GM19099 (cell line): ENCODE results near the gene FCSK.

Experiments used
- POLR2A ChIP-seq: IDR thresholded peaks from 3 replicates; pipeline ENCODE4 v1.6.1; 2011; ENCODE audit warnings: low read depth; ENCODE audit not compliant: insufficient read length; ENCODE audit errors: extremely low read depth

The FCSK gene

DNA sequence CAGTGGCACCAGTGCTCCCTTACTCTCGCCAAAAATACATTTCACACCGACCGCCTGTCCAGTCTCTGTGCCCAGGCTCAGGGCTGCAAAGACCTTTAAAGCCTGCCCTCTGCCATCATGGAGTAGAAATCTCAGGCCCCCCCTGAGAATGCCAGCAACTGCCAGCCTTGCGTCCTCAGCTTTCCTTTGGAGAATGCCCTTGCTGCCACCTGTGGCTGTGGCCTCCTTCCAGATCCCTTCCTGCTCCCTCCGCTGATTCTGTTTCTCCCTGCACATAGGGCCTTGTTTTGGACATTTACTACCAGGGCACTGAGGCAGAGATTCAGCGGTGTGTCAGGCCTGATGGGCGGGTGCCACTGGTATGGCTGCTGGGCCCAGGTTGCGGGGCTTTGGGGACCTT is 13.2 kb downstream of the FCSK start:
- no peak for TF ChIP-seq POLR2A

DNA sequence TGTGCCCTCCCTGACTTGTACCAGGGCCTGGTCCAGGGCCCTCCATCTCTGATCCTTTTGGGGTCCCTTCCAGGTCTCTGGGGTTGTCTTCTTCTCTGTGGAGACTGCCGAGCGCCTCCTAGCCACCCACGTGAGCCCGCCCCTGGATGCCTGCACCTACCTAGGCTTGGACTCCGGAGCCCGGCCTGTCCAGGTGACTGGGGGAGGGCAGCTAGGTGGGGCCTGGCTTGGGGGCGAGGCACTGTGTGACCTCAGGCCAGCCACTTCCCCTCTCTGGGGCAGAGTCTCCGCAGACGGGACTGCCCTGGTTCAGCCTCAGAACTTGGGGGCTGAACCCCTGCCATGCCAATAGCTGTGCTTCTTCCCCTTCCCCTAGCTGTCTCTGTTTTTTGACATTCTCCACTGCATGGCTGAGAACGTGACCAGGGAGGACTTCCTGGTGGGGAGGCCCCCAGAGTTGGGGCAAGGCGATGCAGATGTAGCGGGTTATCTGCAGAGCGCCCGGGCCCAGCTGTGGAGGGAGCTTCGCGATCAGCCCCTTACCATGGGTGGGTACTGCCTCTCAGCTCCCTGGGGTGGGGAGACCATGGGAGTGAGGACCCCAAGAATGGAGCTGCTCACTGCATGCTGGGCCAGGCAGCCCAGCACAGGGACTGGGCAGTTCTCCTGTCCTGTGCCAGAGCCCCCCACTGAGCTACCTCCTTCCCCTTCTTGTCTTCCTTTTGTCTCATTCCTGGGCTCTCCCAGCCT is 14.6 kb downstream of the FCSK start:
- no peak for TF ChIP-seq POLR2A

DNA sequence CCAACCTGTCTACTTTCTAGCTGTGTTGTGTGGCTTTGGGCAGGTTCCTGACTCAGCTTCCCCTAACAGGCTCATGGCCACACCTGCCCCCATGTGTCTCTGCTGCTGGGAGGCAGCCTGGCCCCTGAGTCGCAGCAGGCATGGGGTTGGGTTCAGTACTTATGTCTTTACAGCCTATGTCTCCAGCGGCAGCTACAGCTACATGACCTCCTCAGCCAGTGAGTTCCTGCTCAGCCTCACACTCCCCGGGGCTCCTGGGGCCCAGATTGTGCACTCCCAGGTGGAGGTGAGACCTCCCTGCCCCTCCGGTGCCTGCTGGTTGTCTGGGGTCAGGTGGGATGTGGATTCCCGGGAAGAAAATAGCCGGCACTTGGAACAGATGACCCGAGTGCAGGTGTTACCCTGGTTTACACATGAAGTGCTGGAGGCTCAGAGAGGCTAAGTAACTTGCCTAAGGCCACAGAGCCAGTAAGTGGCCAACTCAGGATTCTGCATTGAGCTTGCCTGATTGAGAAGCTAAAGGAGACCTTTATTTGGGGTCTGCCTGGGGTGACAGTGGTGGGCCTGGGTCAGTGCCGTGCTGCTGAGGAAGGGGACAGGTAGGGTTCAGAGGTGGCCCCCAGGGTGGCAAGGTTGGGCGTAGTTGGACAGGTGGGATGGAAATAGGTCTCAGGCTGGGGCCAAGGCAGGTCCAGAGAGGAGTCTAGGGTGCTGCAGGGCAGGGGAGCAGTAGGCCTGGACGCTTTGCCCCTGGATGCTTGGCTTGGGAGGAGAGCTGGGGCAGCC is 15.9 kb downstream of the FCSK start:
- no peak for TF ChIP-seq POLR2A

DNA sequence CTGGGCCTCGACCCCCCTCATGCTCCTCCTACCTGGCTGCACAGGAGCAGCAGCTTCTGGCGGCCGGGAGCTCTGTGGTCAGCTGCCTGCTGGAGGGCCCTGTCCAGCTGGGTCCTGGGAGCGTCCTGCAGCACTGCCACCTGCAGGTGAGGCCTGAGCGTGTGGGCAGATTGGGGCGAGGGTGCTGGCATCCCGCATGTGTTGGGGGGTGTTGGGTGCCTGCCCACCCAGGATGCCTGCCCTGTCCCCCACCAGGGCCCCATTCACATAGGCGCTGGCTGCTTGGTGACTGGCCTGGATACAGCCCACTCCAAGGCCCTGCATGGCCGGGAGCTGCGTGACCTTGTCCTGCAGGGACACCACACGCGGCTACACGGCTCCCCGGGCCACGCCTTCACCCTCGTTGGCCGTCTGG is 16.5 kb downstream of the FCSK start:
- TF ChIP-seq POLR2A: no peak

DNA sequence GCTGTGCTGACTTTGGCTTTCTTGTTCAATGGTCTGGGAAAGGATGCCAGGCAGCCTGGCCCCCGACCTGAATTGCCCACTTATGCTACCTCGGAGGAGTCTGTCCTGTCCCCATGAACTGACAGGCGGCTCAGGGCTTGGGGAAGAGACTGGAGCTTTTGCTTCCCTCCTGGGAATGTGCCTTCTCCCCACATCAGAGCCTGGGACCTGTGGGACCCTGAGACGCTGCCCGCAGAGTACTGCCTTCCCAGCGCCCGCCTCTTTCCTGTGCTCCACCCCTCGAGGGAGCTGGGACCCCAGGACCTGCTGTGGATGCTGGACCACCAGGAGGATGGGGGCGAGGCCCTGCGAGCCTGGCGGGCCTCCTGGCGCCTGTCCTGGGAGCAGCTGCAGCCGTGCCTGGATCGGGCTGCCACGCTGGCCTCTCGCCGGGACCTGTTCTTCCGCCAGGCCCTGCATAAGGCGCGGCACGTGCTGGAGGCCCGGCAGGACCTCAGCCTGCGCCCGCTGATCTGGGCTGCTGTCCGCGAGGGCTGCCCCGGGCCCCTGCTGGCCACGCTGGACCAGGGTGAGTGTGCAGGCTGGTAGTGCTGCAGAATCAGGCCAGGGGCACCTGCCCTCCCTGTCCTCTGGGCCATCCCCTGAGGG is 18.5 kb downstream of the FCSK start:
- TF ChIP-seq POLR2A: no peak

DNA sequence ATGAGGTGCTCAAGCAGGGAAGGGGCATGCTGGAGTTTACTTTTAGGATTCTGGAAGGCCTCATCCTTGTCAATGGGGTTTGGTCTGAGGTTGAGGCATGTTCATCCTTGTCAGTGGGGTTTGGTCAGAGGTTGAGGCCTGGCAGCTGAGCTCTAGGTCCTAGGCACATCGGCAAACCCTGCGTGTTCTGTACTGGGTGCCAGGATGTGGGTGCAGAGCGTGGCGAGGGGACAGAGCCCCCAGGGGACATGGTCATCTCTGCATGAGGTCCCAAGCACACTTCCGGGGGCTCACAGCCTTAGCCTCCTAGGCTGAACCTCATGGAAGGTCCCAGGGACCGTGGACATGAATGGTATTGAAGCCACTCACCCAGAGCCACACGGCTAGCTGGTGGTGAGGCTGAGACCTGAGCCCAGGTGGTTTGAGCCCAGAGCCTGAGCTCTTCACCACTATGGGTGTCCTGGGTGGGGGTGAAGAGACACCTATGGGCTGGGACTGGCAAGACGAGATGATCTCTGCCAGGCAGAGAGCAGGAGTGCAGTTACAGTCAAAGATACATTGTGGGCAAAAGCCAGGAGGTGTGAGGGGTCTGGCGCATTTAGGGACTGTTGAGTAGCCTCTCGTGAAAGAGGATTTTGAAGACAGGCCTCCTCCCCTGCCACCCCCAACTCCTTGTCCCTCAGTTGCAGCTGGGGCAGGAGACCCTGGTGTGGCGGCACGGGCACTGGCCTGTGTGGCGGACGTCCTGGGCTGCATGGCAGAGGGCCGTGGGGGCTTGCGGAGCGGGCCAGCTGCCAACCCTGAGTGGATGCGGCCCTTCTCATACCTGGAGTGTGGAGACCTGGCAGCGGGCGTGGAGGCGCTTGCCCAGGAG is 19.3 kb downstream of the FCSK start:
- TF ChIP-seq POLR2A: no peak

DNA sequence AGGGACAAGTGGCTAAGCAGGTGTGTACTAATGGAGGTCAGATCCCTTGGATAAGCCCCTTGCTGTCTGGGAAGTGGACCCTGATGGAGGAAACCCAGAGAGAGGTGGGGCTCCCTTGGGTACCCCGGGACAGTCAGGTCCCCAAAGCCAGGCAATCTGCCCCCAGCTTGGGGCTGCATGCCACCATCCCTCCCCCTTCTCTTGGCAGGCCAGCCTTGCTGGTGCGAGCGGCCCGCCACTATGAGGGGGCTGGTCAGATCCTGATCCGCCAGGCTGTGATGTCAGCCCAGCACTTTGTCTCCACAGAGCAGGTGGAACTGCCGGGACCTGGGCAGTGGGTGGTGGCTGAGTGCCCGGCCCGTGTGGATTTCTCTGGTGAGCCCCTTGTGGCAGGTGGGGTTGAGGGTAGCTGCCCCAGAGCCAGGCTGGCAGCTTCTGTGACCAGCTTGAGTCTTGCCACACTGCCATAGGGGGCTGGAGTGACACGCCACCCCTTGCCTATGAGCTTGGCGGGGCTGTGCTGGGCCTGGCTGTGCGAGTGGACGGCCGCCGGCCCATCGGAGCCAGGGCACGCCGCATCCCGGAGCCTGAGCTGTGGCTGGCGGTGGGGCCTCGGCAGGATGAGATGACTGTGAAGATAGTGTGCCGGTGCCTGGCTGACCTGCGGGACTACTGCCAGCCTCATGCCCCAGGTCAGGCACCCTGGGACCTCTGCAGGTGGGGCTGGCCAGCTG is 20.1 kb downstream of the FCSK start:
- no peak for TF ChIP-seq POLR2A

DNA sequence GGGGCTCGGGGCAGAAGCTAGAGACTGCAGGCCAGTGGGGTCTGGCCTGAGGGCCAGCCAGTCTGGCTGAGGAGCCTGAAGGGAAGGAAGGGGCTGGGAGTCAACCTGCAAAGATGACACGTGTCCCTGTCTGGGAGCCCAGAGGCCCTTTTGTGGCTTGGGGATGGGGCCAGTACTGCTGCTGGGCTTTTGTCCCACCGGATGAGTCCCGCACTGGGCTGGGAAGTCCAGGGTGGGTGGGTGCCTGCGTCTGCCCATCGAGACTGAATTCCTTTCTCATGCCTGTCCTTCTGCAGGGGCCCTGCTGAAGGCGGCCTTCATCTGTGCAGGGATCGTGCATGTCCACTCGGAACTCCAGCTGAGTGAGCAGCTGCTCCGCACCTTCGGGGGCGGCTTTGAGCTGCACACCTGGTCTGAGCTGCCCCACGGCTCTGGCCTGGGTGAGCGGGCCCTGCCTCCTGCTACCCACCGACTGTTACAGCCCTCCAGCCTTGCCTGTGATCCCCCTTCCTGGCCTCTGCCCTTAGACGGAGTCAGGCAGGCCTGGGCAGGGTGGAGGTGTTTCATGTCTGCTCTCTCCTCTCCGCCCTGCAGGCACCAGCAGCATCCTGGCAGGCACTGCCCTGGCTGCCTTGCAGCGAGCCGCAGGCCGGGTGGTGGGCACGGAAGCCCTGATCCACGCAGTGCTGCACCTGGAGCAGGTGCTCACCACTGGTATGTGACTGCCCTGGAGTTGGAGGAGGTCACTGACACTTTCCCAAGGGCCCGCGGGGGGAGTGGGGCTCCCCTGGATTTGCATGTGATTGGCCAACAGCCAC is 20.9 kb downstream of the FCSK start:
- no peak for TF ChIP-seq POLR2A

DNA sequence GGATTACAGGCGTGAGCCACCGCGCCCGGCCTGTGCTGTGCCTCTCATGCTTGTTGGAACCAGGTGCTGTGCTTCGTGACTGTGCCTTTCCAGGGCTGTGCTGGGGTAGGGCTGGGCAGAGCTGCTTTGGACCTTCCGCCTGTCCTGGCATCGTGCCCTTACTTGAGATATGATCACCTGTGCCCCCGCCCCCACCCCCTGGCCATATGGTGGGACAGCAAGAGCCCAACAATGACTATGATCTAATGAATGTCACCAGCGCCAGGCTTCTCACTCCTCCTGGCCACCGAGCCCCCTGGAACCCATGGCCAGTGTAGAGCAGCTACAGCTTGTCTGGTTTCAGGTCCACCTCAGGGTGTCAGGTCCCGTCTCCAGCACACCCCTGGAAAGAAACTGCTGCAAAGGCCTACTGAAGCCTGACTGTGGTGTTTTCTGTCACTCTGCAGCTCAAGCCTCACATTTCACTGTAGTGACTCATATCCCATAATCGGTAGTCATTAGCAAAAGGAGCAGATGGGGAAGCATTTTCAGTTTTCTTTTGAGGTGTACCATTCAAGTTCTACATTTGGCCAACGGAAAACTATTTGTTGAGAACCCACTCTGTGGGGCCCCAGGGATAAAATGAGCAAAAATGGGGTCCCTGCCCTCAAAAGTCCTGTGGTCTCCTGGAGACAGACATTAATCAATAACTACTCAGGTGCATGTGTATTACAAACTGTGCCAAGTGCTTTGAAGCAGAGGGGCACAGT is 22.1 kb downstream of the FCSK start:
- TF ChIP-seq POLR2A: peak; percentile 61

DNA sequence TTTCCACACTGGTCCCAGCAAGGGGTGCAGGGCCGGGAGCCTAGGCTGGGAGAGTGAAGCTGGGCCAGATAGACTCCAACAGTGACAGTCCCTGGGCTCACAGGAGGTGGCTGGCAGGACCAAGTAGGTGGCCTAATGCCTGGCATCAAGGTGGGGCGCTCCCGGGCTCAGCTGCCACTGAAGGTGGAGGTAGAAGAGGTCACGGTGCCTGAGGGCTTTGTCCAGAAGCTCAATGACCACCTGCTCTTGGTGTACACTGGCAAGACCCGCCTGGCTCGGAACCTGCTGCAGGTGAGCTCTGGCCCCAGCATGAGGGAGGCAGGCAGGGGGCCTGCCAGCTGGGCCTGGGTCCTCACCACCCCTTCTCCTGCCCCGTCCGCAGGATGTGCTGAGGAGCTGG is 23.8 kb downstream of the FCSK start:
- no peak for TF ChIP-seq POLR2A

DNA sequence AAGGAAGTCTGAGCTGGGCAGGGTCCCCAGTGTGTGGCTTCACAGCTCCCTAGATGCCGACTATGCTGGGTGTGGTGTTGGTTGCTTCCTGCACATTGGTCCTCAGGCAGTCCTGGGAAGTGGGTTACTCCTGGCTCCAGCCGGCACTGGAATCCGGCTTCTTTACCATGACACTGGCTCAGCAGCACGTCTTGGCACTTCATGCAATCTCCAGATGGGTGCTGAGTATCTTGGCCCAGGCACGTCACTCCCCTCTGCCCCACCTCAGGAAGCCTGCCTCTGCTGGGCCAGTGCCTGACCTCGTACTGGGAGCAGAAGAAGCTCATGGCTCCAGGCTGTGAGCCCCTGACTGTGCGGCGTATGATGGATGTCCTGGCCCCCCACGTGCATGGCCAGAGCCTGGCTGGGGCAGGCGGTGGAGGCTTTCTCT is 24.5 kb downstream of the FCSK start:
- TF ChIP-seq POLR2A: no peak

DNA sequence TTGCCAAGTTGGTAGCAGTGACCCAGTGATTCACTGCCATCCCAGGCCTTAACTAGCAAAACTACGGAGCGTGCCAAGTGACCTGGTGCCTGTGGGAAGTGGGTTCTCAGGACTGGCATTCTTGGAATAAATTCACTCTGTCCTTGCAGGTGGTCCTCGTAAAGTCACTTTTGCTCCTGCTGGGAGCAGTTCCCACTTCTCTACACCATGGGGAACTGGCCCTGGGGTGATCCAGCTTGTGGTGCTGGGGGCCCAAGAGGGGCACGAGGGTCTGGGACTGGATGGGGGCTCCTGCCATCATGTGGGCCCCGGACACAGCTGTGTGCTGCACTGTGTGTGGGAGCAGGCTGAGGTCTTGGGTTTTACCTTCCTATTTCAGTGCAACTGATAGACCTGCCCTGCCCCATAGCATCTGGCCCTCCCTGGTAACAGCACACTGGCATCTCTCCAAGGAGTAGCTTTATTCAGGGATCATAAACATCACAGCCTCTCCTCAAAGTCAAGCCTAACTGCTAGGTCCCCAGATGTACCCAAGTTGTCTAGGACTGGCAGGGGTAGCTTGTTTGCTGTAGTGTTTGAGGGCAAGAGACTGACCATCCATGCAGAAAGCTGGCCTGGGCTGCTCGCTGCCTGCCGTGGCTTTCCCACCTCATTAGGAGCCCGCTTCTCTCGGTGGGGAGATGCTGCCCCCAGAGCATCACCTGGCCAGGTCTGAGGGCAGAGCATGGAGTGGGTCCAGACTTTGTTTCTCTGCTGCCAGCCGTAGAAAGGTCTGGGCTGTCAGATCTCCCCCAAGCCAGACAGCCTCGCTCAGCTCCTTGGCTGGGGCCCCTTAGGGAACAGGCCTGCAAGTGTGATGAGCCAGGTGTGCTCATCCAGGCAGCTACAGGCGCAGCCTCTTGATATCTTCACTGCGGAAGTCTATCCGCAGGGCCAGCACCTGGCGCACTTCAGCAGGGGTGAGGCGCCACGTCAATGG is 26.0 kb downstream of the FCSK start:
- TF ChIP-seq POLR2A: no peak

DNA sequence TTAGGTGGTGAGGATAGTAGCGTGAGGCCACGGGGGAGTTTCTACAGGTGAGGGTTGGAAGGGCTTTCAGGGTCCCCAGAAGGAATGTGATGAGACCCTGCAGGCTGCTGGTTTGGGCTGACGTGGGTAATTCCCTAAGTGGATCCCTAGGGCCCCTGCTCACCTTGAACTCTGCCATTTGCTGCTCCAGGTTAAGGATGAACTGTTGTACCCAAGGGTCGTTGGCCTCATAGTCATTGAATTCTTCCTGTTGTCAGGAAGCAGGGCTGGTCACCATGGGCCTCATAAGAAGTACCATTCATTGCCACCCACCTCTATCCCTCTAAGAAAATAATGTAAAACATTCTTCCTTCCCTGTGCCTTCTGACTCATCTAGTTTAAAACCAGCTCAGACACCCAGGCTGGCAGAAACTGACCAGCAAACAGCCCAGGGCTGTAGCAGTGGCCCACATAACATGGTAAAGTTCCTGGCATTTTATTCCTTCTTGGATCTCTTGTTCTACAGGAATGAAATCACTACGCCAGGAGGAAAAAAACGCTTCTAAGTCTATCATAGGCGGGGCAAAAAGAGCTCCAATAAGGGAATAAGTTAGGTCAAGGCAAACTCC is 27.6 kb downstream of the FCSK start:
- TF ChIP-seq POLR2A: no peak
